22Rv1 (cell line): ENCODE measurements around the gene OS9.

Experiments used
- CTCF ChIP-seq: fragments of 450-650 bp; IDR thresholded peaks from 2 replicates; pipeline ENCODE4 v1.5.1; 2017; ENCODE audit warnings: mild to moderate bottlenecking
- ZFX ChIP-seq: fragments of 450-650 bp; IDR thresholded peaks from 2 replicates; pipeline ENCODE4 v1.6.1; 2017; ENCODE audit warnings: antibody characterized with exemption, borderline replicate concordance

DNA sequence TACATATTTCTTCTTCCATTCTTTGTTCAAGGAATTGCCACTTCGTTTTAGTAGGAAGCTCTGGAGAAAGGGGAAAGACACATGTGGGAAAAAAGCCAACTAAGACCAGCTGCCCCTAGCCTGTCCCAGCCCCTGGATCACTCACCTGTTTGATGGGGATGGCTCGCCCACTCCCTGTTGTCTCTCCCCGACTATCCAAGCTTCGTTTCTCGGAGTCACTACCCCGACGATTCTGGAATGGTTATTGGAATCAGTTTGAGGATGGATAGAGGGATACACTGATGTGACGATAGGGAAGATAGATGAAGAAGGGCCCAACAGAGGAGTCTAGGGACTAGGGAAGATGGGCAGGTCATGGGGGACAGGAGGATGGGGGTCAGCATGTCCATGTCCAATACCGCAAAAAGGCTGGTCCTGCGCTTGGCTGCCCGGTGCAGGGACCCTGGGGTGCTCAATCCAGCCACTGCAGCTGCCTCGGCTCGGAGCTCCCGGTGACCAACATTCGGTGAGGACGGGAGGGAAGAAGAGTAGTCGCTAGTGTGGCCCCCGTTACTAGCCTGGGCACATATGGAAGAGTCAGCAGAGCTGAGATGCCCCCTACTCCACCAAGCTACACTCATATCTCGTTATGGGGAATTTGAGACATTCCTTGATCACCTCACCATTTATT, 37.6 kb downstream of the OS9 start:
- TF ChIP-seq CTCF (no peak), ZFX (no peak)
